OCI-LY1 (cell line): ENCODE results near the gene ACOD1.

Experiments
- H2AFZ ChIP-seq: fragments of 200-600 bp; sonication (generic), shearing (Covaris generic); 2 replicates; pipeline ENCODE4 v1.6.0; 2014; ENCODE audit warnings: antibody characterized with exemption, mild to moderate bottlenecking, low read length
- H3F3A ChIP-seq: fragments of 200-600 bp; sonication (generic), shearing (Covaris generic); 2 replicates; pipeline ENCODE4 v1.6.0; 2014; ENCODE audit warnings: mild to moderate bottlenecking, antibody characterized with exemption, low read length, moderate library complexity; ENCODE audit not compliant: insufficient read depth
- H3K27ac ChIP-seq: fragments of 200-600 bp; sonication (generic); 2 replicates; pipeline ENCODE4 v1.5.1; 2014; ENCODE audit warnings: low read length, mixed run types, mild to moderate bottlenecking, low read depth; ENCODE audit not compliant: poor library complexity, severe bottlenecking
- H3K27me3 ChIP-seq: fragments of 200-600 bp; sonication (generic); 2 replicates; pipeline ENCODE4 v1.6.0; 2014; ENCODE audit warnings: antibody characterized with exemption, mild to moderate bottlenecking, low read length, moderate library complexity; ENCODE audit not compliant: insufficient read depth
- H3K36me3 ChIP-seq: fragments of 200-600 bp; sonication (generic); 2 replicates; pipeline ENCODE4 v1.6.1; 2014; ENCODE audit warnings: mild to moderate bottlenecking, antibody characterized with exemption, low read length, moderate library complexity, mixed read lengths; ENCODE audit not compliant: insufficient read depth
- H3K4me1 ChIP-seq: fragments of 200-600 bp; sonication (generic); 2 replicates; pipeline ENCODE4 v1.5.1; 2014; ENCODE audit warnings: mild to moderate bottlenecking, low read length, moderate library complexity; ENCODE audit not compliant: insufficient read depth, severe bottlenecking
- H3K4me2 ChIP-seq: fragments of 200-600 bp; sonication (generic), shearing (Covaris generic); 2 replicates; pipeline ENCODE4 v1.6.1; 2014; ENCODE audit warnings: low read length
- H3K4me3 ChIP-seq: fragments of 200-600 bp; sonication (generic); 2 replicates; pipeline ENCODE4 v1.5.1; 2014; ENCODE audit warnings: low read length, low read depth, mild to moderate bottlenecking, mixed read lengths; ENCODE audit not compliant: poor library complexity, severe bottlenecking
- H3K79me2 ChIP-seq: fragments of 200-600 bp; shearing (Covaris generic); 2 replicates; pipeline ENCODE4 v1.6.1; 2016; ENCODE audit warnings: mixed run types, low read length, mixed read lengths; ENCODE audit not compliant: insufficient read depth
- H3K9ac ChIP-seq: fragments of 200-600 bp; sonication (generic), shearing (Covaris generic); 2 replicates; pipeline ENCODE4 v1.6.1; 2014; ENCODE audit warnings: mild to moderate bottlenecking, low read length, mixed read lengths
- H3K9me2 ChIP-seq: fragments of 200-600 bp; sonication (generic), shearing (Covaris generic); 2 replicates; pipeline ENCODE4 v1.6.1; 2014; ENCODE audit warnings: low read depth, mild to moderate bottlenecking, low read length, mixed read lengths
- H3K9me3 ChIP-seq: fragments of 200-600 bp; shearing (Covaris generic); 2 replicates; pipeline ENCODE4 v1.6.1; 2014; ENCODE audit warnings: low read length, mixed read lengths
- H4K20me1 ChIP-seq: fragments of 200-600 bp; sonication (generic), shearing (Covaris generic); 2 replicates; pipeline ENCODE4 v1.6.0; 2016; ENCODE audit warnings: mild to moderate bottlenecking, low read length; ENCODE audit not compliant: insufficient read depth
- CTCF ChIP-seq: fragments of 200-600 bp; sonication (generic), shearing (Covaris generic); IDR thresholded peaks from 2 replicates; pipeline ENCODE4 v1.5.1; 2017; ENCODE audit warnings: mild to moderate bottlenecking, antibody characterized with exemption, low read length, moderate library complexity, mixed read lengths
- EZH2 ChIP-seq: fragments of 200-600 bp; sonication (generic), shearing (Covaris generic); IDR thresholded peaks from 2 replicates; pipeline ENCODE4 v1.8.0; 2017; ENCODE audit warnings: borderline replicate concordance, mixed run types, mild to moderate bottlenecking, antibody characterized with exemption, low read length, moderate library complexity, mixed read lengths

ACOD1 gene

GRCh38 chr13:76932076-76932475 is 16.2 kb upstream of the ACOD1 start:
- H3F3A ChIP-seq: no peaks in the 10 kb centered on the region
- H3K4me1 ChIP-seq: no peaks in the 10 kb centered on the region
- no peaks in the 10 kb centered on the region for H3K9me2 ChIP-seq
- no peak overlapping the region for H3K4me3 ChIP-seq
- H4K20me1 ChIP-seq: no peaks in the 10 kb centered on the region
- no peak overlapping the region for H3K4me2 ChIP-seq
- TF ChIP-seq EZH2: no peak
- H3K27ac ChIP-seq: no peak overlapping the region
- no peaks in the 10 kb centered on the region for H3K79me2 ChIP-seq
- H2AFZ ChIP-seq: no peak overlapping the region
- H3K36me3 ChIP-seq: no peaks in the 10 kb centered on the region
- H3K9me3 ChIP-seq: no peaks in the 10 kb centered on the region
- H3K27me3 ChIP-seq: no peaks in the 10 kb centered on the region
- no peak overlapping the region for H3K9ac ChIP-seq

GRCh38 chr13:76934671-76935070 is 13.6 kb upstream of the ACOD1 start:
- Histone ChIP-seq H3K79me2 (no peaks in the 10 kb centered on the region), H3F3A (no peaks in the 10 kb centered on the region), H3K4me1 (no peaks in the 10 kb centered on the region), H3K9ac (no peak overlapping the region), H3K27me3 (no peaks in the 10 kb centered on the region), H3K4me2 (no peak overlapping the region), H3K4me3 (no peak overlapping the region), H3K9me2 (no peaks in the 10 kb centered on the region), H3K27ac (no peak overlapping the region), H3K9me3 (no peaks in the 10 kb centered on the region), H4K20me1 (no peaks in the 10 kb centered on the region), H2AFZ (no peak overlapping the region), H3K36me3 (no peaks in the 10 kb centered on the region)
- TF ChIP-seq CTCF: no peak
- TF ChIP-seq EZH2: no peak

- H2AFZ ChIP-seq: no peak overlapping the region
- H3K4me1 ChIP-seq: no peaks in the 10 kb centered on the region
- H3K4me2 ChIP-seq: no peak overlapping the region
- no peaks in the 10 kb centered on the region for H3K79me2 ChIP-seq
- no peaks in the 10 kb centered on the region for H3K9me2 ChIP-seq
- H3F3A ChIP-seq: no peaks in the 10 kb centered on the region
- no peak overlapping the region for H3K27ac ChIP-seq
- H4K20me1 ChIP-seq: no peaks in the 10 kb centered on the region
- no peak overlapping the region for H3K4me3 ChIP-seq
- TF ChIP-seq EZH2 (no peak), CTCF (no peak)
- H3K36me3 ChIP-seq: no peaks in the 10 kb centered on the region
- H3K9ac ChIP-seq: no peak overlapping the region
- H3K9me3 ChIP-seq: no peaks in the 10 kb centered on the region
- no peaks in the 10 kb centered on the region for H3K27me3 ChIP-seq
These were observed 11.5 kb upstream of the ACOD1 start for GRCh38 chr13:76936763-76937162.

- Histone ChIP-seq H3K9ac (no peak overlapping the region), H3K27ac (no peak overlapping the region), H3K4me2 (no peak overlapping the region), H3K4me1 (no peaks in the 10 kb centered on the region), H3K27me3 (no peaks in the 10 kb centered on the region), H3K9me3 (no peaks in the 10 kb centered on the region), H3K4me3 (no peak overlapping the region), H2AFZ (no peak overlapping the region), H3F3A (no peaks in the 10 kb centered on the region), H4K20me1 (no peaks in the 10 kb centered on the region), H3K79me2 (no peaks in the 10 kb centered on the region), H3K36me3 (no peaks in the 10 kb centered on the region), H3K9me2 (no peaks in the 10 kb centered on the region)
- TF ChIP-seq EZH2: no peak
- TF ChIP-seq CTCF: no peak
These were observed 11.0 kb upstream of the ACOD1 start for GRCh38 chr13:76937281-76937820.
